Neural progenitor cell (in vitro differentiated cells): ENCODE measurements around the gene CD300C. TPM values are rescaled to one million over a fixed set of nuclear protein-coding genes. Genes with fewer than 3 reads are reported as not detected.

Source experiments
- DNase-seq: peaks from one replicate; pipeline ENCODE4 v3.0.0-alpha.2; 2016; ENCODE audit warnings: low spot score
- H2AFZ ChIP-seq: fragments of 200-600 bp; sonication (generic); replicated peaks from 2 replicates; pipeline ENCODE4 v1.6.1; 2016; ENCODE audit warnings: antibody characterized with exemption
- H3F3A ChIP-seq: fragments of 200-600 bp; sonication (generic); 2 replicates; pipeline ENCODE4 v1.6.1; 2016; ENCODE audit warnings: antibody characterized with exemption, low read depth
- H3K27ac ChIP-seq: fragments of 200-600 bp; sonication (generic); 2 replicates; pipeline ENCODE4 v1.5.1; 2016; ENCODE audit warnings: mild to moderate bottlenecking
- H3K27me3 ChIP-seq: fragments of 200-600 bp; sonication (generic); 2 replicates; pipeline ENCODE4 v1.6.1; 2016; ENCODE audit warnings: mild to moderate bottlenecking, moderate library complexity
- H3K36me3 ChIP-seq: fragments of 200-600 bp; sonication (generic); 2 replicates; pipeline ENCODE4 v1.5.1; 2016
- H3K4me1 ChIP-seq: fragments of 200-600 bp; sonication (generic); 2 replicates; pipeline ENCODE4 v1.6.1; 2016; ENCODE audit warnings: mixed run types
- H3K4me2 ChIP-seq: fragments of 200-600 bp; sonication (generic); 2 replicates; pipeline ENCODE4 v1.6.1; 2016
- H3K4me3 ChIP-seq: fragments of 200-600 bp; sonication (generic); 2 replicates; pipeline ENCODE4 v1.5.1; 2016
- H3K79me2 ChIP-seq: fragments of 200-600 bp; sonication (generic); 2 replicates; pipeline ENCODE4 v1.6.1; 2016; ENCODE audit warnings: low read depth
- H3K9ac ChIP-seq: fragments of 200-600 bp; sonication (generic); 2 replicates; pipeline ENCODE4 v1.6.1; 2016
- H3K9me3 ChIP-seq: fragments of 200-600 bp; sonication (generic); 2 replicates; pipeline ENCODE4 v1.5.1; 2016; ENCODE audit warnings: low read depth
- H4K20me1 ChIP-seq: fragments of 200-600 bp; sonication (generic); 2 replicates; pipeline ENCODE4 v1.6.1; 2016; ENCODE audit warnings: low read depth
- H3K27ac Mint-ChIP-seq: 3 replicates; pipeline ENCODE4 v1.8.0; 2021; ENCODE audit warnings: mixed read lengths
- H3K27me3 Mint-ChIP-seq: 2 replicates; pipeline ENCODE4 v1.8.0; 2022; ENCODE audit warnings: low read depth, mild to moderate bottlenecking, inconsistent platforms, moderate library complexity, mixed read lengths; ENCODE audit not compliant: insufficient read depth
- H3K36me3 Mint-ChIP-seq: 3 replicates; pipeline ENCODE4 v1.8.0; 2021; ENCODE audit warnings: mixed read lengths
- H3K4me1 Mint-ChIP-seq: 3 replicates; pipeline ENCODE4 v1.8.0; 2021; ENCODE audit warnings: mixed read lengths
- H3K4me3 Mint-ChIP-seq: 3 replicates; pipeline ENCODE4 v1.8.0; 2021; ENCODE audit warnings: mild to moderate bottlenecking, moderate library complexity, mixed read lengths
- H3K9me3 Mint-ChIP-seq: 3 replicates; pipeline ENCODE4 v1.8.0; 2020; ENCODE audit warnings: mixed read lengths
- EZH2 ChIP-seq: fragments of 200-600 bp; sonication (generic); IDR thresholded peaks from 2 replicates; pipeline ENCODE4 v1.6.1; 2017; ENCODE audit warnings: antibody characterized with exemption, mild to moderate bottlenecking, moderate library complexity
- EZH2phosphoT487 ChIP-seq: fragments of 200-600 bp; sonication (generic); IDR thresholded peaks from 2 replicates; pipeline ENCODE4 v1.6.1; 2017; ENCODE audit warnings: antibody characterized with exemption
- total RNA-seq: library from RNA; depleted of rRNA; stranded (reverse); fragments of >200 nt; gene quantifications from 2 replicates; pipeline ENCODE4 v1.2.3, GENCODE V29; 2015; ENCODE audit warnings: low replicate concordance
- TF ChIP-seq, protein P1 (sequence below): fragments of 200-600 bp; sonication (generic); IDR thresholded peaks from 2 replicates; pipeline ENCODE4 v1.5.1; 2017; ENCODE audit warnings: antibody characterized with exemption, mild to moderate bottlenecking

The CD300C gene
- total RNA-seq, 1 donor from 2014 or later: not detected

GRCh38 chr17:74516561-74517328, 29.2 kb downstream of the CD300C start:
- Mint-ChIP-seq H3K27ac (no peak overlapping the region), H3K4me1 (no peaks in the 10 kb centered on the region), H3K27me3 (peaks cover 11% of the 10 kb centered on the region), H3K9me3 (peaks cover 20% of the 10 kb centered on the region), H3K36me3 (peaks cover 9% of the 10 kb centered on the region), H3K4me3 (no peak overlapping the region)
- Histone ChIP-seq H4K20me1 (no peaks in the 10 kb centered on the region), H3K4me1 (no peaks in the 10 kb centered on the region), H3K9me3 (peaks cover 5% of the 10 kb centered on the region), H3F3A (peaks cover 11% of the 10 kb centered on the region), H3K9ac (no peak overlapping the region), H3K4me2 (no peak overlapping the region), H3K4me3 (no peak overlapping the region), H2AFZ (no peak overlapping the region), H3K27ac (no peak overlapping the region), H3K79me2 (no peaks in the 10 kb centered on the region), H3K27me3 (no peaks in the 10 kb centered on the region), H3K36me3 (no peaks in the 10 kb centered on the region)
- TF ChIP-seq, protein P1, sequence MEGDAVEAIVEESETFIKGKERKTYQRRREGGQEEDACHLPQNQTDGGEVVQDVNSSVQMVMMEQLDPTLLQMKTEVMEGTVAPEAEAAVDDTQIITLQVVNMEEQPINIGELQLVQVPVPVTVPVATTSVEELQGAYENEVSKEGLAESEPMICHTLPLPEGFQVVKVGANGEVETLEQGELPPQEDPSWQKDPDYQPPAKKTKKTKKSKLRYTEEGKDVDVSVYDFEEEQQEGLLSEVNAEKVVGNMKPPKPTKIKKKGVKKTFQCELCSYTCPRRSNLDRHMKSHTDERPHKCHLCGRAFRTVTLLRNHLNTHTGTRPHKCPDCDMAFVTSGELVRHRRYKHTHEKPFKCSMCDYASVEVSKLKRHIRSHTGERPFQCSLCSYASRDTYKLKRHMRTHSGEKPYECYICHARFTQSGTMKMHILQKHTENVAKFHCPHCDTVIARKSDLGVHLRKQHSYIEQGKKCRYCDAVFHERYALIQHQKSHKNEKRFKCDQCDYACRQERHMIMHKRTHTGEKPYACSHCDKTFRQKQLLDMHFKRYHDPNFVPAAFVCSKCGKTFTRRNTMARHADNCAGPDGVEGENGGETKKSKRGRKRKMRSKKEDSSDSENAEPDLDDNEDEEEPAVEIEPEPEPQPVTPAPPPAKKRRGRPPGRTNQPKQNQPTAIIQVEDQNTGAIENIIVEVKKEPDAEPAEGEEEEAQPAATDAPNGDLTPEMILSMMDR: no peak
- no peak for TF ChIP-seq EZH2
- TF ChIP-seq EZH2phosphoT487: no peak
- DNase-seq: no peak

- no peak for DNase-seq
- H3K36me3 Mint-ChIP-seq: peaks cover 9% of the 10 kb centered on the region
- Histone ChIP-seq H3K4me3 (no peak overlapping the region), H3K79me2 (no peaks in the 10 kb centered on the region), H3K9ac (no peak overlapping the region), H3K36me3 (no peaks in the 10 kb centered on the region), H3K27ac (no peak overlapping the region), H2AFZ (no peak overlapping the region), H3K27me3 (peaks cover 8% of the 10 kb centered on the region), H3K4me2 (no peak overlapping the region), H3K4me1 (no peaks in the 10 kb centered on the region), H4K20me1 (no peaks in the 10 kb centered on the region), H3F3A (peaks cover 11% of the 10 kb centered on the region), H3K9me3 (peaks cover 5% of the 10 kb centered on the region)
- H3K27me3 Mint-ChIP-seq: peaks cover 11% of the 10 kb centered on the region
- no peaks in the 10 kb centered on the region for H3K4me1 Mint-ChIP-seq
- peaks cover 20% of the 10 kb centered on the region for H3K9me3 Mint-ChIP-seq
- no peak overlapping the region for H3K4me3 Mint-ChIP-seq
- H3K27ac Mint-ChIP-seq: no peak overlapping the region
- TF ChIP-seq EZH2 (no peak), EZH2phosphoT487 (no peak)
- TF ChIP-seq, protein P1: no peak
Observed at GRCh38 chr17:74515941-74516340, 30.0 kb downstream of the CD300C start.

DNA sequence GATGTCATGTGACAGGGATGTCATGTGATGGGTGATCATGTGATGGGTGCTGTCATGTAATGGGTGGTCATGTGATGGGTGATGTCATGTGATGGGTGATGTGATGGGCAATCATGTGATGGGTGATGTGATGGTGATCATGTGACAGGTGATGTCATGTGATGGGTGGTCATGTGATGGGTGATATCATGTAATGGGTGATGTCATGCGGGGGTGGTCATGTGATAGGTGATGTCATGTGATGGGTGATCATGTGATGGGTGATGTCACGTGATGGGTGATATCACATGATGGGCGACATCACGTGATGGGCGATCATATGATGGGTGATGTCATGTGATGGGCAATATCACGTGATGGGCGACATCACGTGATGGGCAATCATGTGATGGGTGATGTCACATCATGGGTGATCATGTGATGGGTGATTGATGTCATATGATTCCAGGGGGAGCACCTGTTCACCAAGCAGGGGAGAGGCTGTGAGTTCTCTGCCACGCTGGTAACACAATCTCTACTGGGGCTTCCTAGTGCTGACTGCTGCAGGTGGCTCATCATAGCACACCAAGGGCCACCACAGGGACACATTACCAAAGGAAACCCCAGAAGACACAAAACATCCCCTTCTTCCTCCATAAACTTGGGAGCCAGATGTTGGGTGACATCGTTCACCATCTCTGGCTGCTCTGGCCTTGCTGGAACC, 31.1 kb downstream of the CD300C start:
- Histone ChIP-seq H3K9ac (no peak overlapping the region), H3K4me2 (no peak overlapping the region), H3K27me3 (peaks cover 8% of the 10 kb centered on the region), H3K4me1 (no peaks in the 10 kb centered on the region), H3K9me3 (peaks cover 5% of the 10 kb centered on the region), H3K36me3 (no peaks in the 10 kb centered on the region), H2AFZ (no peak overlapping the region), H3K79me2 (no peaks in the 10 kb centered on the region), H3F3A (peaks cover 11% of the 10 kb centered on the region), H4K20me1 (no peaks in the 10 kb centered on the region), H3K4me3 (no peak overlapping the region), H3K27ac (no peak overlapping the region)
- peak overlapping the region; percentile 48 for H3K4me3 Mint-ChIP-seq
- DNase-seq: no peak
- peaks cover 9% of the 10 kb centered on the region for H3K36me3 Mint-ChIP-seq
- H3K27me3 Mint-ChIP-seq: peaks cover 11% of the 10 kb centered on the region
- peaks cover 18% of the 10 kb centered on the region for H3K9me3 Mint-ChIP-seq
- H3K27ac Mint-ChIP-seq: peak overlapping the region; percentile 6
- TF ChIP-seq EZH2phosphoT487: no peak
- TF ChIP-seq, protein P1: no peak
- TF ChIP-seq EZH2: no peak
- no peaks in the 10 kb centered on the region for H3K4me1 Mint-ChIP-seq
